ENCODE results near the gene PYROXD2.
A peak's percentile ranks its signal among the peaks of the same experiment; 100 is the strongest.

The PYROXD2 gene

GRCh38 chr10:98431016-98431415 is 16.0 kb upstream of the PYROXD2 start:
- Histone ChIP-seq H3K4me1 (no peaks in the 10 kb centered on the region), H3K36me3 (no peaks in the 10 kb centered on the region), H3K9me3 (no peaks in the 10 kb centered on the region), H3K4me3 (ENCODE audit: low read depth, low read length) (no peak overlapping the region), H3K27me3 (no peaks in the 10 kb centered on the region)
- DNase-seq: no peak
- TF ChIP-seq CTCF (IDR thresholded peaks at IDR 0.05; ENCODE audit: low read depth, low read length): no peak

- Histone ChIP-seq H3K27me3 (no peaks in the 10 kb centered on the region), H3K4me3 (ENCODE audit: low read depth, low read length) (no peak overlapping the region), H3K36me3 (no peaks in the 10 kb centered on the region), H3K4me1 (no peaks in the 10 kb centered on the region), H3K9me3 (no peaks in the 10 kb centered on the region)
- DNase-seq: no peak
- TF ChIP-seq CTCF (IDR thresholded peaks at IDR 0.05; ENCODE audit: low read depth, low read length): no peak
Observed at GRCh38 chr10:98430427-98430826, 15.4 kb upstream of the PYROXD2 start.

- DNase-seq: no peak
- no peak for TF ChIP-seq CTCF (IDR thresholded peaks at IDR 0.05; ENCODE audit: low read depth, low read length)
- Histone ChIP-seq H3K27me3 (no peaks in the 10 kb centered on the region), H3K9me3 (no peaks in the 10 kb centered on the region), H3K4me1 (no peaks in the 10 kb centered on the region), H3K4me3 (ENCODE audit: low read depth, low read length) (no peak overlapping the region), H3K36me3 (no peaks in the 10 kb centered on the region)
Observed at GRCh38 chr10:98429320-98430072, 14.5 kb upstream of the PYROXD2 start.

- no peak for TF ChIP-seq CTCF (IDR thresholded peaks at IDR 0.05; ENCODE audit: low read depth, low read length)
- Histone ChIP-seq H3K27me3 (no peaks in the 10 kb centered on the region), H3K36me3 (no peaks in the 10 kb centered on the region), H3K4me1 (no peaks in the 10 kb centered on the region), H3K9me3 (no peaks in the 10 kb centered on the region), H3K4me3 (ENCODE audit: low read depth, low read length) (no peak overlapping the region)
- no peak for DNase-seq
Observed at GRCh38 chr10:98427011-98427515, 12.1 kb upstream of the PYROXD2 start.

GRCh38 chr10:98425511-98426352 is 10.8 kb upstream of the PYROXD2 start:
- no peaks in the 10 kb centered on the region for H3K36me3 ChIP-seq
- no peaks in the 10 kb centered on the region for H3K27me3 ChIP-seq
- H3K4me1 ChIP-seq: peaks cover 5% of the 10 kb centered on the region
- H3K4me3 ChIP-seq (ENCODE audit: low read depth, low read length): no peak overlapping the region
- peak; percentile 83 for TF ChIP-seq CTCF (IDR thresholded peaks at IDR 0.05; ENCODE audit: low read depth, low read length)
- H3K9me3 ChIP-seq: no peaks in the 10 kb centered on the region
- DNase-seq: peak; percentile 59
